HepG2 (cell line): ENCODE results near the gene APC2. TPM values are rescaled to one million over a fixed set of nuclear protein-coding genes. Genes with fewer than 3 reads are reported as not detected.

Experiments used
- ATAC-seq: fragments of 200-7000 bp; cut with Tn5 transposase; 3 replicates; pipeline ENCODE4 v1.9.1; 2020; ENCODE audit warnings: mild to moderate bottlenecking, moderate library complexity
- BruUV-seq: library from RNA; stranded (reverse); fragments of 400-500 nt; replicated peaks from 2 replicates; lab custom pipeline; 2021; lab: Mats Ljungman, UMichigan
- CTCF ChIA-PET: fragments of 300-600 bp; formaldehyde crosslinking; extraction: SDS; loops from one replicate; lab custom pipeline; 2021; ENCODE audit warnings: low total read pairs, inconsistent platforms, low intra/inter-chr PET ratio; lab: Yijun Ruan, JAX
- POLR2A ChIA-PET: fragments of 350-600 bp; sonication (Branson Sonifier 250); formaldehyde crosslinking; loops from one replicate; lab custom pipeline; 2020; ENCODE audit warnings: antibody characterized with exemption, inconsistent platforms; lab: Yijun Ruan, JAX
- DNase-seq: peaks from one replicate; pipeline ENCODE4 v3.0.0-alpha.2; 2015; ENCODE audit warnings: low spot score
- FAIRE-seq: peaks from 3 replicates; lab custom pipeline; 2011; peaks lifted over from hg19 to GRCh38; lab: Jason Lieb, UNC
- H2AFZ ChIP-seq: one replicate; pipeline ENCODE4 v1.6.1; 2011; ENCODE audit warnings: low read length, inconsistent platforms
- H3K27ac ChIP-seq: fragments of 300-600 bp; 3 replicates; pipeline ENCODE4 v1.8.0; 2011; ENCODE audit warnings: mixed run types, mild to moderate bottlenecking, mixed read lengths, low read length, inconsistent platforms; ENCODE audit not compliant: insufficient read depth; ENCODE audit errors: extremely low read length
- H3K27me3 ChIP-seq, 2 experiments: fragments of 200-600 bp in 1 of 2; 2 replicates in 1 of 2; 3 replicates in 1 of 2; pipeline versions ENCODE4 v1.6.0 to v1.8.0; 2011; ENCODE audit warnings: low read length in 2 of 2, mild to moderate bottlenecking in 2 of 2, moderate library complexity in 2 of 2, inconsistent platforms in 1 of 2; ENCODE audit not compliant: insufficient read depth in 2 of 2, control insufficient read depth in 1 of 2
- H3K36me3 ChIP-seq, 2 experiments: fragments of 200-600 bp in 1 of 2; replicated peaks in 1 of 2; 2 replicates in 1 of 2; 3 replicates in 1 of 2; pipeline versions ENCODE4 v1.5.1 to v1.8.0; 2011; ENCODE audit warnings: low read length in 2 of 2, inconsistent platforms in 1 of 2; ENCODE audit not compliant: insufficient read depth in 2 of 2, control insufficient read depth in 1 of 2
- H3K4me1 ChIP-seq: 2 replicates; pipeline ENCODE4 v1.5.1; 2012; ENCODE audit warnings: low read length, inconsistent platforms; ENCODE audit not compliant: insufficient read depth
- H3K4me2 ChIP-seq: 2 replicates; pipeline ENCODE4 v1.6.0; 2011; ENCODE audit warnings: low read depth, low read length, inconsistent platforms
- H3K4me3 ChIP-seq, 3 experiments: fragments of 200-600 bp in 1 of 3; sonication (generic), shearing (Covaris generic) in 1 of 3; replicated peaks in 1 of 3; 2 replicates each; pipeline ENCODE4 v1.5.1; 2011 to 2016; ENCODE audit warnings: low read length in 3 of 3, inconsistent platforms in 2 of 3, low read depth in 2 of 3, mild to moderate bottlenecking in 2 of 3, control low read depth in 1 of 3, mixed read lengths in 1 of 3; ENCODE audit not compliant: insufficient read depth in 1 of 3
- H3K79me2 ChIP-seq: one replicate; pipeline ENCODE4 v1.6.1; 2011; ENCODE audit warnings: low read length, inconsistent platforms; ENCODE audit not compliant: insufficient read depth
- H3K9ac ChIP-seq: 2 replicates; pipeline ENCODE4 v1.6.0; 2011; ENCODE audit warnings: mild to moderate bottlenecking, low read depth, low read length, inconsistent platforms; ENCODE audit not compliant: insufficient read depth
- H3K9me3 ChIP-seq: 2 replicates; pipeline ENCODE4 v1.5.1; 2012; ENCODE audit warnings: mild to moderate bottlenecking, low read length
- H4K20me1 ChIP-seq: 2 replicates; pipeline ENCODE4 v1.6.0; 2011; ENCODE audit warnings: inconsistent platforms, mild to moderate bottlenecking, low read length, moderate library complexity; ENCODE audit not compliant: insufficient read depth
- EED ChIP-seq: sonication (generic); formaldehyde crosslinking; IDR thresholded peaks from 2 replicates; pipeline ENCODE4 v1.5.0; 2020; ENCODE audit warnings: mild to moderate bottlenecking, missing genetic modification reagents
- POLR2A ChIP-seq, 2 experiments: IDR thresholded peaks; 2 replicates each; pipeline ENCODE4 v1.6.1; 2011; ENCODE audit warnings: low read depth in 2 of 2, low read length in 2 of 2, mild to moderate bottlenecking in 1 of 2, moderate library complexity in 1 of 2; ENCODE audit not compliant: insufficient read depth in 1 of 2
- RBM22 ChIP-seq: fragments of 200-400 bp; formaldehyde crosslinking; optimal IDR thresholded peaks from 2 replicates; pipeline ENCODE3; 2017; ENCODE audit warnings: mild to moderate bottlenecking, low read length, moderate library complexity
- WGBS: methylation state at CpG from one replicate; pipeline ENCODE4 v1.1.6; 2017; ENCODE audit warnings: low lambda C conversion rate; 5-methylcytosine and 5-hydroxymethylcytosine counted together
- in situ Hi-C: cut with HindIII; loops from 2 replicates; pipeline ENCODE4 v1.10.0; 2017; ENCODE audit warnings: low pct_unique_long_range_greater_than_20kb; ENCODE audit not compliant: extremely low pct_ligation_motif_present
- intact Hi-C: fragments of 100-400 bp; cut with micrococcal nuclease; formaldehyde crosslinking; loops from one replicate; pipeline ENCODE4 v1.10.0; 2022; ENCODE audit not compliant: unreplicated experiment
- polyA plus RNA-seq, 8 experiments: library from polyadenylated mRNA; depleted of rRNA in 3 of 8; stranded (reverse) in 7 of 8; unstranded in 1 of 8; fragments of >200 nt; fragmentation: Illumina TruSeq in 4 of 8; extraction: Trizol in 4 of 8; gene quantifications; 2 replicates each; pipeline versions ENCODE4 v1.2.1 to v1.2.3, GENCODE V29; 2011 to 2016; ENCODE audit warnings: low read depth in 4 of 8, missing spikeins in 1 of 8, mixed read lengths in 1 of 8; ENCODE audit not compliant: insufficient read depth in 1 of 8
- total RNA-seq, 5 experiments: library from RNA; depleted of rRNA; stranded (reverse); fragments of >200 nt; fragmentation: Illumina TruSeq; extraction: Trizol; gene quantifications; 2 replicates each; pipeline ENCODE4 v1.2.3, GENCODE V29; 2016; ENCODE audit warnings: low read depth in 1 of 5
- TF ChIP-seq, protein P1 (sequence below): sonication (generic); formaldehyde crosslinking; IDR thresholded peaks from 2 replicates; pipeline ENCODE4 v1.5.1; 2020; ENCODE audit warnings: mild to moderate bottlenecking, missing genetic modification reagents, moderate library complexity

The APC2 gene
- total and polyA plus RNA-seq, 2 of the 13 experiments (the other 11 are each of a cell fraction or from before 2014, with no cell fraction given) = 0.08 to 0.22 TPM

GRCh38 chr19:1428738-1429391 lies 21.1 kb upstream of the APC2 start (continued):
- TF ChIP-seq, protein P1, sequence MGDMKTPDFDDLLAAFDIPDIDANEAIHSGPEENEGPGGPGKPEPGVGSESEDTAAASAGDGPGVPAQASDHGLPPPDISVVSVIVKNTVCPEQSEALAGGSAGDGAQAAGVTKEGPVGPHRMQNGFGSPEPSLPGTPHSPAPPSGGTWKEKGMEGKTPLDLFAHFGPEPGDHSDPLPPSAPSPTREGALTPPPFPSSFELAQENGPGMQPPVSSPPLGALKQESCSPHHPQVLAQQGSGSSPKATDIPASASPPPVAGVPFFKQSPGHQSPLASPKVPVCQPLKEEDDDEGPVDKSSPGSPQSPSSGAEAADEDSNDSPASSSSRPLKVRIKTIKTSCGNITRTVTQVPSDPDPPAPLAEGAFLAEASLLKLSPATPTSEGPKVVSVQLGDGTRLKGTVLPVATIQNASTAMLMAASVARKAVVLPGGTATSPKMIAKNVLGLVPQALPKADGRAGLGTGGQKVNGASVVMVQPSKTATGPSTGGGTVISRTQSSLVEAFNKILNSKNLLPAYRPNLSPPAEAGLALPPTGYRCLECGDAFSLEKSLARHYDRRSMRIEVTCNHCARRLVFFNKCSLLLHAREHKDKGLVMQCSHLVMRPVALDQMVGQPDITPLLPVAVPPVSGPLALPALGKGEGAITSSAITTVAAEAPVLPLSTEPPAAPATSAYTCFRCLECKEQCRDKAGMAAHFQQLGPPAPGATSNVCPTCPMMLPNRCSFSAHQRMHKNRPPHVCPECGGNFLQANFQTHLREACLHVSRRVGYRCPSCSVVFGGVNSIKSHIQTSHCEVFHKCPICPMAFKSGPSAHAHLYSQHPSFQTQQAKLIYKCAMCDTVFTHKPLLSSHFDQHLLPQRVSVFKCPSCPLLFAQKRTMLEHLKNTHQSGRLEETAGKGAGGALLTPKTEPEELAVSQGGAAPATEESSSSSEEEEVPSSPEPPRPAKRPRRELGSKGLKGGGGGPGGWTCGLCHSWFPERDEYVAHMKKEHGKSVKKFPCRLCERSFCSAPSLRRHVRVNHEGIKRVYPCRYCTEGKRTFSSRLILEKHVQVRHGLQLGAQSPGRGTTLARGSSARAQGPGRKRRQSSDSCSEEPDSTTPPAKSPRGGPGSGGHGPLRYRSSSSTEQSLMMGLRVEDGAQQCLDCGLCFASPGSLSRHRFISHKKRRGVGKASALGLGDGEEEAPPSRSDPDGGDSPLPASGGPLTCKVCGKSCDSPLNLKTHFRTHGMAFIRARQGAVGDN (CRISPR knock-in tag) = peak; percentile 23; the same call in 1 of the 2 replicates

DNA sequence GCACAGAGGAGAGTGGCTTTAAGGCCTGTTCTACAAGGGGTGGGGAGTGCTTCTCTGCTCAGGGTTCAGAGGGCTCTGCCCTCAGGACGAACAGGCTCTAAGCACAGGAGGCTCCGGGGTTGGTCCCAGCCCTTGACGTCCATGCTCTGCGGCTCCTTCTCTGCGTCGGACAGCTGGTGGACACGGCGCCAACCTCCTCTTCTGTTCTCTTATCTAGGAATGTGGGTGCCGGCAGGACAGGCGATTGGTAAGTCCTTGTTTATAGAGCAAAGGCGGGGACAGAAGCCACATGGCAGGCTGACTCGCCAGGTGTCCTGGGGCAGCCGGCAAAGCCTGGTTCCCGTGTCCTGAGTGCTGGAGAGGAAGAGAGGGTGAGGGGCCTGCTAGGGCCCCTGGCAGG lies 20.2 kb upstream of the APC2 start:
- Histone ChIP-seq H3K36me3 (peaks cover 34 to 76% of the 10 kb centered on the region in 2 experiments), H3K27ac (no peak overlapping the region), H3K4me3 (no peak overlapping the region), H4K20me1 (peaks cover 6% of the 10 kb centered on the region), H3K4me1 (peaks cover 12% of the 10 kb centered on the region)
- in situ Hi-C loops = no loop called here
- FAIRE-seq (no peak), ATAC-seq (no peak)
- CTCF ChIA-PET = no interaction called here
- intact Hi-C loops = no loop called here
- peak; percentile 81 for TF ChIP-seq RBM22
- TF ChIP-seq POLR2A (IDR thresholded peaks at IDR 0.05; ENCODE audit: insufficient read depth in 1 of 2, low read depth in 2 of 2, low read length in 2 of 2) = 0 out of 4 replicates have a peak, but pooled peaks of 1 of the 2 experiments have one; percentile 14
- no peak for TF ChIP-seq EED (CRISPR knock-in tag)
- TF ChIP-seq, all 625 proteins: peak for 2
- no peak for DNase-seq
- H3K9ac ChIP-seq = no peak overlapping the region
- no peaks in the 10 kb centered on the region for H3K9me3 ChIP-seq
- POLR2A ChIA-PET = interaction anchor here (1.0 kb wide), 1 partner anchor 15 kb away, joined by 4 read pairs; no protein-coding TSS in a partner anchor
- H3K79me2 ChIP-seq = peaks cover 19% of the 10 kb centered on the region
- WGBS = 96% methylated on average over 12 of the region's 14 CpGs
- no TSS peak for BruUV-seq
- no peak overlapping the region for H3K4me2 ChIP-seq
- H2AFZ ChIP-seq = no peak overlapping the region
- no peaks in the 10 kb centered on the region for H3K27me3 ChIP-seq
